HL-60 (cell line): ENCODE results near the gene CAMK2D.

Source experiments
- DNase-seq, 2 experiments: peaks; one replicate each; pipeline ENCODE4 v3.0.0-alpha.2; 2010 to 2020; ENCODE audit warnings: low read depth in 1 of 2, low spot score in 1 of 2
- H3K27ac ChIP-seq: fragments of 250-450 bp; sonication (Bioruptor Pico); replicated peaks from 2 replicates; pipeline ENCODE4 v1.5.1; 2020; ENCODE audit warnings: mild to moderate bottlenecking, moderate library complexity
- H3K27me3 ChIP-seq: fragments of 250-450 bp; sonication (Bioruptor Pico); 2 replicates; pipeline ENCODE4 v1.5.1; 2021; ENCODE audit warnings: mild to moderate bottlenecking, moderate library complexity; ENCODE audit not compliant: insufficient read depth, poor library complexity, severe bottlenecking
- H3K4me3 ChIP-seq: replicated peaks from 2 replicates; pipeline ENCODE4 v1.5.1; 2011; ENCODE audit warnings: mild to moderate bottlenecking, control low read depth, low read length; ENCODE audit not compliant: insufficient read depth
- GABPA ChIP-seq: IDR thresholded peaks from 2 replicates; pipeline ENCODE4 v1.6.1; 2012; ENCODE audit warnings: low read depth
- POLR2AphosphoS5 ChIP-seq: IDR thresholded peaks from 2 replicates; pipeline ENCODE4 v1.6.1; 2012; ENCODE audit warnings: low read depth
- SPI1 ChIP-seq: IDR thresholded peaks from 2 replicates; pipeline ENCODE4 v1.6.1; 2012; ENCODE audit warnings: low read depth, mild to moderate bottlenecking, borderline replicate concordance
- TF ChIP-seq, protein P1 (sequence below): IDR thresholded peaks from 2 replicates; pipeline ENCODE4 v1.6.1; 2012; ENCODE audit warnings: low read depth; ENCODE audit not compliant: insufficient replicate concordance
- TF ChIP-seq, protein P2 (sequence below): IDR thresholded peaks from one replicate; pipeline ENCODE4 v1.5.1; 2011; ENCODE audit warnings: low read length, control low read depth, inconsistent platforms; ENCODE audit not compliant: insufficient read depth

Gene CAMK2D

DNA sequence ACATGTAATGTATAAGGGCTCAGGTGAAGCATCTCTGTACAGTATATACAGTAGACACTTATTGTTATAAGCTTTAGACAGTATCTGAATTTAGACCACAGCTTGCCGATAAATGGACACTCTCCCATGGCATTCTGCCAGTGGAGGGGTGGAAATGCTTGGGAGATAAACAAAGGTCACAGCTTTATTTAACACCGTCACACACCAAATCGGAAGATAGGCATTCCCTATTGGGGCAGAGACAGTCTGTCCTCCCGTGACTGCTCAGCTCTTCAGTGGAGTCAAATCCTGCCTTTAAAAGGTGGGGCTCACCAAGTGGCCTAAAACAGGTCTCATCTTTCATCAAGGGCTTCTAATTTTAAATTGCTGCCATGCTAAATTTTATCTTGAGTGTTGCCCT, 178.8 kb downstream of the CAMK2D start:
- TF ChIP-seq SPI1 (no peak), GABPA (no peak), POLR2AphosphoS5 (no peak)
- TF ChIP-seq, protein P1, sequence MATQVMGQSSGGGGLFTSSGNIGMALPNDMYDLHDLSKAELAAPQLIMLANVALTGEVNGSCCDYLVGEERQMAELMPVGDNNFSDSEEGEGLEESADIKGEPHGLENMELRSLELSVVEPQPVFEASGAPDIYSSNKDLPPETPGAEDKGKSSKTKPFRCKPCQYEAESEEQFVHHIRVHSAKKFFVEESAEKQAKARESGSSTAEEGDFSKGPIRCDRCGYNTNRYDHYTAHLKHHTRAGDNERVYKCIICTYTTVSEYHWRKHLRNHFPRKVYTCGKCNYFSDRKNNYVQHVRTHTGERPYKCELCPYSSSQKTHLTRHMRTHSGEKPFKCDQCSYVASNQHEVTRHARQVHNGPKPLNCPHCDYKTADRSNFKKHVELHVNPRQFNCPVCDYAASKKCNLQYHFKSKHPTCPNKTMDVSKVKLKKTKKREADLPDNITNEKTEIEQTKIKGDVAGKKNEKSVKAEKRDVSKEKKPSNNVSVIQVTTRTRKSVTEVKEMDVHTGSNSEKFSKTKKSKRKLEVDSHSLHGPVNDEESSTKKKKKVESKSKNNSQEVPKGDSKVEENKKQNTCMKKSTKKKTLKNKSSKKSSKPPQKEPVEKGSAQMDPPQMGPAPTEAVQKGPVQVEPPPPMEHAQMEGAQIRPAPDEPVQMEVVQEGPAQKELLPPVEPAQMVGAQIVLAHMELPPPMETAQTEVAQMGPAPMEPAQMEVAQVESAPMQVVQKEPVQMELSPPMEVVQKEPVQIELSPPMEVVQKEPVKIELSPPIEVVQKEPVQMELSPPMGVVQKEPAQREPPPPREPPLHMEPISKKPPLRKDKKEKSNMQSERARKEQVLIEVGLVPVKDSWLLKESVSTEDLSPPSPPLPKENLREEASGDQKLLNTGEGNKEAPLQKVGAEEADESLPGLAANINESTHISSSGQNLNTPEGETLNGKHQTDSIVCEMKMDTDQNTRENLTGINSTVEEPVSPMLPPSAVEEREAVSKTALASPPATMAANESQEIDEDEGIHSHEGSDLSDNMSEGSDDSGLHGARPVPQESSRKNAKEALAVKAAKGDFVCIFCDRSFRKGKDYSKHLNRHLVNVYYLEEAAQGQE = no peak
- TF ChIP-seq, protein P2, sequence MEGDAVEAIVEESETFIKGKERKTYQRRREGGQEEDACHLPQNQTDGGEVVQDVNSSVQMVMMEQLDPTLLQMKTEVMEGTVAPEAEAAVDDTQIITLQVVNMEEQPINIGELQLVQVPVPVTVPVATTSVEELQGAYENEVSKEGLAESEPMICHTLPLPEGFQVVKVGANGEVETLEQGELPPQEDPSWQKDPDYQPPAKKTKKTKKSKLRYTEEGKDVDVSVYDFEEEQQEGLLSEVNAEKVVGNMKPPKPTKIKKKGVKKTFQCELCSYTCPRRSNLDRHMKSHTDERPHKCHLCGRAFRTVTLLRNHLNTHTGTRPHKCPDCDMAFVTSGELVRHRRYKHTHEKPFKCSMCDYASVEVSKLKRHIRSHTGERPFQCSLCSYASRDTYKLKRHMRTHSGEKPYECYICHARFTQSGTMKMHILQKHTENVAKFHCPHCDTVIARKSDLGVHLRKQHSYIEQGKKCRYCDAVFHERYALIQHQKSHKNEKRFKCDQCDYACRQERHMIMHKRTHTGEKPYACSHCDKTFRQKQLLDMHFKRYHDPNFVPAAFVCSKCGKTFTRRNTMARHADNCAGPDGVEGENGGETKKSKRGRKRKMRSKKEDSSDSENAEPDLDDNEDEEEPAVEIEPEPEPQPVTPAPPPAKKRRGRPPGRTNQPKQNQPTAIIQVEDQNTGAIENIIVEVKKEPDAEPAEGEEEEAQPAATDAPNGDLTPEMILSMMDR = no peak
- Histone ChIP-seq H3K27ac (no peak overlapping the region), H3K4me3 (no peak overlapping the region), H3K27me3 (peaks cover 2% of the 10 kb centered on the region)
- no peak for DNase-seq

GRCh38 chr4:113579360-113579759, 182.2 kb downstream of the CAMK2D start:
- no peaks in the 10 kb centered on the region for H3K27me3 ChIP-seq
- H3K27ac ChIP-seq = no peak overlapping the region
- no peak overlapping the region for H3K4me3 ChIP-seq
- TF ChIP-seq, protein P1 = no peak
- TF ChIP-seq POLR2AphosphoS5 (no peak), GABPA (no peak), SPI1 (no peak)
- TF ChIP-seq, protein P2 = no peak
- DNase-seq = no peak

DNA sequence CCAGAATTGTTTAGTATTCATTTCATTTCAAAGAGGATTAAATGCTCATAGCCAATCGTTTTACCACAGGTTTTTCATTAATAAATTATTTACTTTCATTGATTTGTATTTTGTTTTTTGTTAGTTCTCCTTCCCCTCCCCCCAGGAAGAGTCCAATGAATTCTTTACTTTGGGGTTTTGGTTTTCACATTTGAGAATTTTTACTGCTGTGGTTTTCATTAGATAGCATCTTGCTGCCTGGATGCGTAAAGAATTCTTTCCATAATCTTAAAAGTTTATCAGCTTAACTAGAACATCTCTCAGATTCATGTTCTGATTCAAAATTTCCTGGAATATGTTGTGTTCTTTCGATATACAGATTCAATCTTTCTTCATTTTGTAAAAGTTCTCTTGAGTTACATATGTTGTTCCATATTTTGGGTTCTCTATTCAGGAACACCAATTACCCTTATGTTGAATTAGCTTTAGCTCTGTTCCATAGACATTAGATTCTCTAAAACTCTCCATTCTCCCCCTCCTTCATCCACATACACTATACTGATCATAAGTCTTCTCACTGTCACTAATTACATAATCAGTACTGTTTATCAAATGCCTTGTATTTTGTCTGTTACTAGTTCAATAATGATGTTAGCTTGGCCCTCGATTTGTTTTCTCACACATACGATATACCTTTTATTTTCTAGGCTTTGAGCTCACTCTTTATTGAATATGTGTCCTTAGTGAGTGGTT, 184.4 kb downstream of the CAMK2D start:
- Histone ChIP-seq H3K27ac (no peak overlapping the region), H3K27me3 (no peaks in the 10 kb centered on the region), H3K4me3 (no peak overlapping the region)
- TF ChIP-seq GABPA (no peak), SPI1 (no peak)
- TF ChIP-seq, protein P2 = no peak
- no peak for DNase-seq

DNA sequence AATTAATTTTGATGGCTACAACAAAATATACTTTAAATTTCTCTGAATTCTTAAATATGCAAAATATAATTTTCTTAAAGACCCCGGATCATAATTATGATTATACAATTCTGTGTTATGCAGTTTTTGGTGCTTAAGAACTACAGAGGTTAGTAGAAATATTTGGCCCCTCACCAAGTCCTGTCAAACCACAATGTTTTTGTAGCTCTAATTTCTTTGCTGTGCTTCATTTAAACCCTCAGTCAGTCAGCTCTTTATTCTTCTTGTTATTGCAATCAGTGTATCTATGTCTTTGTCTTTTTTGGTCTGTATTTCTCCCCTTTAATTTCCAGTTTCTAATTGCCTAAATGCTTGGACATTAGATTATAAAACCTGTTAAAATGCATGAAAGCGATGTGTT, 186.1 kb downstream of the CAMK2D start:
- Histone ChIP-seq H3K27me3 (no peaks in the 10 kb centered on the region), H3K27ac (no peak overlapping the region), H3K4me3 (no peak overlapping the region)
- no peak for TF ChIP-seq GABPA
- TF ChIP-seq, protein P2 = no peak
- DNase-seq = no peak
